LHCN-M2 (cell line): ENCODE results near the gene SDR9C7. TPM values are rescaled to one million over a fixed set of nuclear protein-coding genes. Genes with fewer than 3 reads are reported as not detected.

Experiments
- DNase-seq: peaks from one replicate; pipeline ENCODE4 v3.0.0-alpha.2; 2012; ENCODE audit warnings: low read depth
- total RNA-seq: library from RNA; depleted of rRNA; stranded (reverse); fragments of >200 nt; gene quantifications from 2 replicates; pipeline ENCODE4 v1.2.3, GENCODE V29; 2014; rRNA removed

Gene SDR9C7
- total RNA-seq, 1 experiment from 2014 or later: not detected

- DNase-seq: no peak
Measured at GRCh38 chr12:56877195-56878009, 56.8 kb downstream of the SDR9C7 start.

- no peak for DNase-seq
Measured at GRCh38 chr12:56874821-56875220, 59.4 kb downstream of the SDR9C7 start.

DNA sequence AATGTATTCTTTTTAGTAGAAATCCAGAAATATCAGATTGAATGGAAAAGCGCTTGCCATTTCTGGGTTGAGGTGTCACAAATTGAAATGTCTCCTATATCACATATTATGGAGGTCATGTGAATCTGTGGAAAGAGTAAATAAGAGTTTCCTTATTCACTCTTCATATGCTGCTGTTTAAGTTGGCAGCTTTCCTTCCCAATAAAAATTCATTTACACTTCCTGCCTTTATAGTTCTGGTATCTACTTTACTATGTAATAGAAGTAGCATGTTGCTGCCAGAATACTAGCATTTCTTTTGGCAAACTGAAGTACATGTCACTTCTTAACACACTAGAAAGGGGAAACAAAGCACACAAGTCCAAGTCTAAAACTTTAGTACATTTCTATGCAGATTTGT lies 60.8 kb downstream of the SDR9C7 start:
- no peak for DNase-seq

Other genes with a start within 250 kb of the SDR9C7 start
- gene PTGES3, start 246.1 kb downstream of the SDR9C7 start, total RNA-seq: 108 and 130 TPM in 2 replicates
- 960 and 1,297 TPM in 2 replicates for gene NACA, start 209.1 kb downstream of the SDR9C7 start, total RNA-seq
- gene PRIM1, start 182.1 kb downstream of the SDR9C7 start, total RNA-seq: 29.0 and 37.2 TPM in 2 replicates
- 3.2 and 3.8 TPM in 2 replicates for gene HSD17B6, start 171.1 kb downstream of the SDR9C7 start, total RNA-seq
- not detected in 2 replicates for gene RDH16, start 23.2 kb upstream of the SDR9C7 start, total RNA-seq
- gene ZBTB39, start 72.1 kb upstream of the SDR9C7 start, total RNA-seq: 3.9 and 4.9 TPM in 2 replicates
- 1.5 TPM in 2 replicates for gene TAC3, start 82.1 kb upstream of the SDR9C7 start, total RNA-seq
- 0.06 TPM in 1 of 2 replicates, not detected in the other for gene MYO1A, start 115.7 kb upstream of the SDR9C7 start, total RNA-seq
- 29.3 and 37.3 TPM in 2 replicates for gene NEMP1, start 144.4 kb upstream of the SDR9C7 start, total RNA-seq
- 53.8 and 55.9 TPM in 2 replicates for gene NAB2, start 154.7 kb upstream of the SDR9C7 start, total RNA-seq
- gene STAT6, start 177.0 kb upstream of the SDR9C7 start, total RNA-seq: 82.6 and 89.3 TPM in 2 replicates
- gene LRP1, start 194.1 kb upstream of the SDR9C7 start, total RNA-seq: 89.0 and 99.6 TPM in 2 replicates
- not detected in 2 replicates for gene LRP1-AS, start 213.2 kb upstream of the SDR9C7 start, total RNA-seq